DND-41 (cell line): ENCODE results near the gene GSTO1.

Experiments used
- ATAC-seq: fragments of 200-7000 bp; cut with Tn5 transposase; 3 replicates; pipeline ENCODE4 v1.9.1; 2021; ENCODE audit warnings: low read depth; ENCODE audit not compliant: insufficient read depth
- DNase-seq: peaks from one replicate; pipeline ENCODE4 v3.0.0-alpha.2; 2020
- H2AFZ ChIP-seq: 2 replicates; pipeline ENCODE4 v1.6.0; 2012; ENCODE audit warnings: low read depth, low read length
- H3K27ac ChIP-seq: 2 replicates; pipeline ENCODE4 v1.5.1; 2012; ENCODE audit warnings: low read length, inconsistent platforms
- H3K27me3 ChIP-seq: fragments of 200-600 bp; sonication (generic); 2 replicates; pipeline ENCODE4 v1.6.0; 2012; ENCODE audit warnings: low read length, mild to moderate bottlenecking, inconsistent platforms; ENCODE audit not compliant: insufficient read depth, poor library complexity
- H3K36me3 ChIP-seq: 2 replicates; pipeline ENCODE4 v1.5.1; 2012; ENCODE audit warnings: low read length, inconsistent platforms; ENCODE audit not compliant: insufficient read depth
- H3K4me1 ChIP-seq: 2 replicates; pipeline ENCODE4 v1.5.1; 2012; ENCODE audit warnings: mild to moderate bottlenecking, low read length; ENCODE audit not compliant: insufficient read depth
- H3K4me2 ChIP-seq: 2 replicates; pipeline ENCODE4 v1.6.0; 2012; ENCODE audit warnings: mild to moderate bottlenecking, moderate library complexity, low read length, inconsistent platforms; ENCODE audit not compliant: insufficient read depth
- H3K4me3 ChIP-seq, 2 experiments: fragments of 200-600 bp in 1 of 2; shearing (Covaris generic) in 1 of 2; 2 replicates each; pipeline ENCODE4 v1.5.1; 2012 to 2016; ENCODE audit warnings: inconsistent platforms in 2 of 2, low read length in 2 of 2, mild to moderate bottlenecking in 2 of 2, low read depth in 1 of 2, moderate library complexity in 1 of 2
- H3K79me2 ChIP-seq: 2 replicates; pipeline ENCODE4 v1.6.0; 2012; ENCODE audit warnings: low read length, inconsistent platforms; ENCODE audit not compliant: insufficient read depth
- H3K9ac ChIP-seq: 2 replicates; pipeline ENCODE4 v1.6.0; 2012; ENCODE audit warnings: low read depth, mild to moderate bottlenecking, inconsistent platforms, low read length, moderate library complexity
- H3K9me3 ChIP-seq: 2 replicates; pipeline ENCODE4 v1.5.1; 2012; ENCODE audit warnings: low read length, moderate library complexity, mild to moderate bottlenecking, inconsistent platforms; ENCODE audit not compliant: insufficient read depth, severe bottlenecking
- H4K20me1 ChIP-seq: 2 replicates; pipeline ENCODE4 v1.6.0; 2012; ENCODE audit warnings: low read length; ENCODE audit not compliant: insufficient read depth
- CTCF ChIP-seq: IDR thresholded peaks from 2 replicates; pipeline ENCODE4 v1.5.1; 2012; ENCODE audit warnings: borderline replicate concordance, low read length, moderate library complexity, mild to moderate bottlenecking; ENCODE audit not compliant: poor library complexity, severe bottlenecking; ENCODE audit errors: extremely low read depth
- EZH2 ChIP-seq: IDR thresholded peaks from 3 replicates; pipeline ENCODE4 v1.6.1; 2012; ENCODE audit warnings: borderline replicate concordance, low read depth, mild to moderate bottlenecking, moderate library complexity, low read length, inconsistent platforms; ENCODE audit not compliant: severe bottlenecking

GSTO1 gene

GRCh38 chr10:104259999-104260774 lies 5.5 kb downstream of the GSTO1 start:
- no peak overlapping the region for H3K9ac ChIP-seq
- DNase-seq (no peak), ATAC-seq (no peak)
- no peak overlapping the region for H3K4me3 ChIP-seq
- no peak overlapping the region for H3K4me2 ChIP-seq
- peaks cover 83% of the 10 kb centered on the region for H3K36me3 ChIP-seq
- peaks cover 90% of the 10 kb centered on the region for H3K79me2 ChIP-seq
- H2AFZ ChIP-seq = no peak overlapping the region
- TF ChIP-seq CTCF = no peak
- TF ChIP-seq EZH2 = no peak
- H3K9me3 ChIP-seq = no peaks in the 10 kb centered on the region
- H3K27ac ChIP-seq = no peak overlapping the region
- peaks cover 40% of the 10 kb centered on the region for H3K4me1 ChIP-seq
- H4K20me1 ChIP-seq = peaks cover 17% of the 10 kb centered on the region; the same call in 1 of the 2 replicates
- no peaks in the 10 kb centered on the region for H3K27me3 ChIP-seq

GRCh38 chr10:104260775-104261115 lies 6.1 kb downstream of the GSTO1 start:
- DNase-seq = no peak

GRCh38 chr10:104262055-104262454 lies 7.4 kb downstream of the GSTO1 start:
- Histone ChIP-seq H3K79me2 (peaks cover 88% of the 10 kb centered on the region), H3K27me3 (no peaks in the 10 kb centered on the region), H3K36me3 (peaks cover 97% of the 10 kb centered on the region), H3K9ac (no peak overlapping the region), H4K20me1 (peaks cover 15% of the 10 kb centered on the region; the same call in 1 of the 2 replicates), H3K4me1 (peaks cover 41% of the 10 kb centered on the region), H3K9me3 (no peaks in the 10 kb centered on the region), H2AFZ (no peak overlapping the region), H3K4me2 (no peak overlapping the region), H3K4me3 (no peak overlapping the region), H3K27ac (no peak overlapping the region)
- ATAC-seq = no peak
- no peak for DNase-seq
- TF ChIP-seq CTCF = no peak
- no peak for TF ChIP-seq EZH2

More at GRCh38 chr10:104260775-104261115, 6.1 kb downstream of the GSTO1 start:
- Histone ChIP-seq H3K4me1 (peaks cover 41% of the 10 kb centered on the region), H3K27me3 (no peaks in the 10 kb centered on the region), H3K9ac (no peak overlapping the region), H3K27ac (no peak overlapping the region), H3K9me3 (no peaks in the 10 kb centered on the region), H2AFZ (no peak overlapping the region), H4K20me1 (peaks cover 17% of the 10 kb centered on the region; the same call in 1 of the 2 replicates), H3K4me3 (no peak overlapping the region), H3K36me3 (peaks cover 88% of the 10 kb centered on the region), H3K79me2 (peaks cover 90% of the 10 kb centered on the region), H3K4me2 (no peak overlapping the region)
- ATAC-seq = no peak
- TF ChIP-seq CTCF = no peak
- no peak for TF ChIP-seq EZH2

- peaks cover 43% of the 10 kb centered on the region for H3K4me1 ChIP-seq
- H3K9me3 ChIP-seq = no peaks in the 10 kb centered on the region
- no peak overlapping the region for H3K4me3 ChIP-seq
- H3K4me2 ChIP-seq = no peak overlapping the region
- ATAC-seq (no peak), DNase-seq (no peak)
- H3K27ac ChIP-seq = no peak overlapping the region
- H4K20me1 ChIP-seq = peaks cover 8% of the 10 kb centered on the region; the same call in 1 of the 2 replicates
- TF ChIP-seq CTCF (no peak), EZH2 (no peak)
- H3K27me3 ChIP-seq = no peaks in the 10 kb centered on the region
- H3K36me3 ChIP-seq = peaks cover 86% of the 10 kb centered on the region
- H2AFZ ChIP-seq = no peak overlapping the region
- H3K9ac ChIP-seq = no peak overlapping the region
- peaks cover 78% of the 10 kb centered on the region for H3K79me2 ChIP-seq
Measured at GRCh38 chr10:104264783-104265182, 10.1 kb downstream of the GSTO1 start.
